Naive B cell (primary cell): Measurements from ENCODE around the gene PTPN13. TPM values are rescaled to one million over a fixed set of nuclear protein-coding genes. Genes with fewer than 3 reads are reported as not detected.

Source experiments
- ATAC-seq, 2 donors: fragments of 150-1000 bp; cut with Tn5 transposase; 2 replicates each; pipeline ENCODE4 v1.10.0; 2021; ENCODE audit warnings: low read depth in 2 of 2, mild to moderate bottlenecking in 2 of 2, moderate library complexity in 2 of 2
- DNase-seq: peaks from one replicate; pipeline ENCODE4 v3.0.0; 2022
- H3K27ac Mint-ChIP-seq, 6 donors: one replicate each; pipeline ENCODE4 v1.8.0; 2020 to 2022; ENCODE audit warnings: mild to moderate bottlenecking in 6 of 6, mixed read lengths in 6 of 6, moderate library complexity in 5 of 6, inconsistent platforms in 2 of 6
- H3K27me3 Mint-ChIP-seq, 3 donors: one replicate each; pipeline ENCODE4 v1.8.0; 2021 to 2022; ENCODE audit warnings: mixed read lengths in 3 of 3, mild to moderate bottlenecking in 1 of 3
- H3K36me3 Mint-ChIP-seq, 2 donors: one replicate each; pipeline ENCODE4 v1.8.0; 2020 to 2022; ENCODE audit warnings: mixed read lengths in 2 of 2, inconsistent platforms in 1 of 2, mild to moderate bottlenecking in 1 of 2
- H3K4me1 Mint-ChIP-seq, 3 donors: one replicate each; pipeline ENCODE4 v1.8.0; 2020 to 2022; ENCODE audit warnings: mixed read lengths in 3 of 3, inconsistent platforms in 1 of 3, mild to moderate bottlenecking in 1 of 3, moderate library complexity in 1 of 3
- H3K4me3 Mint-ChIP-seq, 8 donors: one replicate each; pipeline ENCODE4 v1.8.0; 2020 to 2022; ENCODE audit warnings: mild to moderate bottlenecking in 8 of 8, mixed read lengths in 8 of 8, moderate library complexity in 8 of 8, inconsistent platforms in 2 of 8
- H3K9me3 Mint-ChIP-seq, 7 donors: one replicate each; pipeline ENCODE4 v1.8.0; 2020 to 2022; ENCODE audit warnings: mixed read lengths in 7 of 7, mild to moderate bottlenecking in 5 of 7, inconsistent platforms in 2 of 7, moderate library complexity in 1 of 7
- polyA plus RNA-seq, 6 donors: library from polyadenylated mRNA; unstranded; fragments of 300-500 nt; fragmentation: Illumina TruSeq; gene quantifications; one replicate each; pipeline ENCODE4 v1.2.3, GENCODE V29; 2021; ENCODE audit warnings: low read depth in 6 of 6

The PTPN13 gene
- polyA plus RNA-seq, 6 donors from 2014 or later: not detected

DNA sequence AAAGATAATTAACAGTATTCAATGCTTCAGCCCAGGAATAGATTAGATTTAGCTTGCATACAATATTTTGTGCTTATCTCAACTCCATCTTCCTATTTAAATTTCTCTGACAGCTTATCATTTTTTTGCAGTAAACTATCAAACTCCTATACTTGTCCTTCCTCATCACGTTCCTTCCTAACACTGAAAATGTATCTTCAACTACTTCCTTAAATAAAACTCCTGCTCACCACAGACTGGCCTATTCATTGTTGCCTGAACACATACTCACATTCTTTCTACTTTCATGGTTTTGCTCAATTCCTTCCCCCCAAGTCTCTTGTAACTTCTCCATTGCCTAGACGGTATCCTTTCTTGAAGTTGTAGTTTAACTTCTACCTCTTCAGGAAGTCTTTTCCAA, 28.5 kb upstream of the PTPN13 start:
- H3K27me3 Mint-ChIP-seq: no peaks in the 10 kb centered on the region
- DNase-seq (no peak), ATAC-seq (no peak)
- H3K9me3 Mint-ChIP-seq: no peaks in the 10 kb centered on the region
- H3K36me3 Mint-ChIP-seq: no peaks in the 10 kb centered on the region
- no peaks in the 10 kb centered on the region for H3K4me1 Mint-ChIP-seq
- H3K4me3 Mint-ChIP-seq: no peak overlapping the region
- H3K27ac Mint-ChIP-seq: no peak overlapping the region

DNA sequence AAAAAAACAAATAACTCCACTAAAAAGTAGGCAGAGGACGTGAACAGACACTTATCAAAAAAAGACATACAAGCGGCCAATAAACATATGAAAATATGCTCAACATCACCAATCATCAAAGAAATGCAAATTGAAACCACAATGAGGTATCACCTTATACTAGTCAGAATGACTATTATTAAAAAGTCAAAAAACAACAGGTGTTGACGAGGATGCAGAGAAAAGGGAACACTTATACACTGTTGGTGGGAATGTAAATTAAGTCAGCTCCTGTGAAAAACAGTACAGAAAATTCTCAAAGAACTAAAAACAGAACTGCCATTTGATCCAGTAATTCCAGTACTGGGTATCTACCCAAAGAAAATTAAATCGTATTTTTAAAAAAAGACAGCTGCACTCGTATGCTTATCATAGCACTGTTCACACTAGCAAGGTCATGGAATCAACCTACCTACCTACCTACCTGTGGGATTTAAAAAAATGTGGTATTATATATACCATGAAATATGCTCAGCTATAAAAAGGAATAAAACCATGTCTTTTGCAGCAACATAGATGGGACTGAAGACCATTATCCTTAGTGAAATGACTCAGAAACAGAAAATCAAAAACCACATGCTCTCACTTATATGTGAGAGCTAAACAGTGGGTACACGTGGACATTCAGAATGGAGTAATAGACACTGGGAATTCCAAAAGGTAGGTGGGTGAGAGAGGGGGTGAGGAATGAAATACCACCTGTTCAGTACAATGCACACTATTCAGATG, 24.8 kb upstream of the PTPN13 start:
- no peaks in the 10 kb centered on the region for H3K9me3 Mint-ChIP-seq
- ATAC-seq: no peak
- no peaks in the 10 kb centered on the region for H3K27me3 Mint-ChIP-seq
- no peak for DNase-seq
- no peaks in the 10 kb centered on the region for H3K4me1 Mint-ChIP-seq
- H3K4me3 Mint-ChIP-seq: no peak overlapping the region
- H3K36me3 Mint-ChIP-seq: no peaks in the 10 kb centered on the region
- no peak overlapping the region for H3K27ac Mint-ChIP-seq

DNA sequence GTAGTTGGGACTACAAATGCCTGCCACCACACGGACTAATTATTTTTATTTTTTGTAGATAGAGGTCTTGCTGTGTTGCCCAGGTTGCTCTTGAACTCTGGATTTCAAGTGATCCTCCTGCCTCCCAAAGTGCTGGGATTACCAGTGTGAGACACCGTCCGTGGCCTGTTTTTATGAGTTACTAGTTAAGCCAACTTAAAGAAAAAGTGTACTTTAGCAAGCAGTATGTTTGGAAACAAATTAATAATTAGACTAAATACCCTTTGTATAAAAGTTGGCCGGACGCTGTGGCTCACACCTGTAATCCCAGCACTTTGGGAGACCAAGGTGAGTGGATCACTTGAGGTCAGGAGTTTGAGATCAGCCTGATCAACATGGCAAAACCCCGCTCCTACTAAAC, 14.2 kb upstream of the PTPN13 start:
- DNase-seq (no peak), ATAC-seq (no peak)
- Mint-ChIP-seq H3K27me3 (peaks cover 0 to 3% (median 0%) of the 10 kb centered on the region in 3 donors), H3K4me1 (no peaks in the 10 kb centered on the region), H3K36me3 (no peaks in the 10 kb centered on the region), H3K27ac (no peak overlapping the region), H3K9me3 (peaks cover 0 to 2% (median 0%) of the 10 kb centered on the region in 7 donors), H3K4me3 (no peak overlapping the region)

DNA sequence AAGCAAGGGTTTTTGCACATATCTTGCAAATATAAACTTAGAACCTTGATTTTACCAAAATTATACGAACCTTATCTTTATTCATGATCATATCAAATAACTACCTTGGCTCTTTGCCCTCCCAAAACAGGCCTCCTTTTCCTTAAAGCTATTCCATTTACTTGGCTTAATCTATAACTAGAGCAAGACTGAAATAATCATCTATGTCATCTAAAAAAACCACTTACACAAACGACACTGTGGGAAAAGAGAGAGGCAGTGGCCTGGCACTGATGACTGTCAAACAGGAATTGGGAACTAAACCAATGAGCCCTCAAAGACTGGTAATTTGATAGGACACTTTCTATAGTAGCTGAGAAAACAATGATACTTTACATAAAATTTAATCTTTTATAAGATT, 11.7 kb upstream of the PTPN13 start:
- Mint-ChIP-seq H3K27ac (no peak overlapping the region), H3K4me3 (no peak overlapping the region)

DNA sequence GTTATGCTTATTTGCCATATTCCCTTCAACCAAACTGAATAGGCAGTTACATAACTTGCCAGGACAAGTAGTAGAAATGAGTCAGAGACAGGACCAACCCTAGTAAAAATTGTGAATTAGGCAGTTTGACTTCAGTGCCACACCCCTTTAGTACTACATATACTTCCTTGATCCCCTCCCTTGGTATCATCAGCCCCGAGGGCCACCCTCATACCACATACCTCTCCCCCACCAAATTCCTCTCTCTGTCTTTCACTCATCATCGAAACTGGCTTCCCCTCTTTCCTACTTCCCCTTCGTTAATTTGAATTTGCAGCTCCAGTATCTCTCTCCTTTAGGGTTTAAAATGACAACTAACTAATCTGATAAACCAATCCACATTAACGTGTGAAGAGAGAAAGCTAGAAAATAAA, 7.9 kb upstream of the PTPN13 start:
- Mint-ChIP-seq H3K27ac (no peak overlapping the region), H3K27me3 (peaks cover 0 to 3% (median 0%) of the 10 kb centered on the region in 3 donors), H3K9me3 (no peaks in the 10 kb centered on the region), H3K4me1 (peaks cover 0 to 9% (median 0%) of the 10 kb centered on the region in 3 donors), H3K4me3 (no peak overlapping the region), H3K36me3 (no peaks in the 10 kb centered on the region)
- DNase-seq: no peak
- ATAC-seq: peak; percentile 35 to 55

More for the DNA sequence above, 11.7 kb upstream of the PTPN13 start:
- H3K4me1 Mint-ChIP-seq: peaks cover 0 to 9% (median 0%) of the 10 kb centered on the region in 3 donors
- DNase-seq (no peak), ATAC-seq (no peak)
- H3K36me3 Mint-ChIP-seq: no peaks in the 10 kb centered on the region
- H3K9me3 Mint-ChIP-seq: no peaks in the 10 kb centered on the region
- peaks cover 0 to 3% (median 0%) of the 10 kb centered on the region in 3 donors for H3K27me3 Mint-ChIP-seq

DNA sequence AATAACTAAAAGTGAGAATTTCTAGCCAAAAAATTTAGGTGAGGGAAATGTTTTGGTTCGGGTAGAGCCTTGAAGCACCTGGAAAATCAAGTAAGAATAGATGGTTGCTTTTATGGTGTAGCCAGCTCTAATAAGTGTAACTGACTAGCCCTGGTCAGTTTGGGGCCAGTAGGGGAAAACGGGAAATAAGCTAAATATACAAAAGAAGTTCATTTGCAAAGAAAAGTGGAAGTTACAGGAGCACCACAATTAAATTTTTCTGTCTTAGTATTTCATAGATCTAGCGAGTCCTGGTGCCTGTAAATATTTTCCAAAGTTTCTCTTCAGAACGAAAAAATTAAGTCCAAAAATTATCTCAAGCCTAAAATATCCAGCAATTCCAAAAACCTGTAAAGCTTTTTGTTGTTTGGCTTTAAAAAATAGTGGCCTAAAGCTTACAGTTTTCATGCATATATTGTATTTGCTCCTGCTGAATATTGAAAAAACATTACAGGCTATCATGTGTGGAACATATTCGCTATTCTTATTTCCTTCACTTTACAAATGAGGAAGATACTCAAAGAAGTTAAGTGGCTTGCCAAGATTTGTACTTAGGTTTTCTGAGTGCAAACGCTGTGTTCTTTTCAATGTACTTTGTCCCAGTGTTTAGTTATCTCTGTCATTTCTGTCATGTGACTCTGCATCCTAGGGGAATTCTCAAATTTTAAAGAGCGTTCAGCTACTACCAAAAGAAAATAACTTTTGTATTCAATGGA, 7.3 kb upstream of the PTPN13 start:
- Mint-ChIP-seq H3K27me3 (peaks cover 0 to 3% (median 0%) of the 10 kb centered on the region in 3 donors), H3K9me3 (no peaks in the 10 kb centered on the region), H3K27ac (no peak overlapping the region), H3K4me1 (peaks cover 0 to 9% (median 0%) of the 10 kb centered on the region in 3 donors), H3K36me3 (no peaks in the 10 kb centered on the region), H3K4me3 (no peak overlapping the region)
- no peak for DNase-seq
- no peak for ATAC-seq

DNA sequence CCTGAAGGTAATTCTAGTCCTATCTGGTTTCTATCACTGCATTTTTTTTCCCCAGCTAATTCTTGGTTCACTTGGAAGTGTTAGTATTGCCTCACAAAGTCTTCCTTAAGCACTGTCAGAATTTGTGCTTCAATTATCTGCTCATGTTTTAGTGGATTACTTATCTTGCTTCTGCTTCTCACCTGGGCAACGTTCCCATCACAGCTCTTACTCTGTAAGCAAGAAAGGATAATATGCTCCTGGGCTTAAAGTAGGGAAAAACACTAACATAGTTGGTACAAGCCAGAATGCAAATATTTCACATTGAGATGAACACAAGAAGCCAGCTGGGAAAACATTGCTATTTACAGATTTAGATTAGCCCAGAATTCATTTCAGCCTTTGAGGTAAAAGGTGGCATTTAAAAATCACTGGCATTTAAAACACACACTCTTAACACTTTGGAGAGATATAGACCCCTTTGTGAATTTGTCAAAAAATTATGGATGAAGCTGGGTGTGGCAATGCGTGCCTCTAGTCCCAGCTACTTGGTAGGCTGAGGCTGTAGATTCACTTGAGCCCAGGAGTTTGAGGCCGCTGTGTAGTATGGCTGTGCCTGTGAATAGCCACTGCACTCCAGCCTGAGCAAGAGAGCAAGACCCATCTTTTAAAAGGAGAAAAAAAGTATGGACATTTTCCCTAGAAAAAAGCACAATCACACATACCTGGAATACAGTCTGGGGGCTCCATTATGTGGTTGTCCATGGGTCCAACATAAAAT, 6.6 kb upstream of the PTPN13 start:
- DNase-seq (no peak), ATAC-seq (no peak)
- H3K36me3 Mint-ChIP-seq: no peaks in the 10 kb centered on the region
- H3K27ac Mint-ChIP-seq: no peak overlapping the region
- peaks cover 0 to 9% (median 0%) of the 10 kb centered on the region in 3 donors for H3K4me1 Mint-ChIP-seq
- H3K9me3 Mint-ChIP-seq: no peaks in the 10 kb centered on the region
- peaks cover 0 to 3% (median 0%) of the 10 kb centered on the region in 3 donors for H3K27me3 Mint-ChIP-seq
- no peak overlapping the region for H3K4me3 Mint-ChIP-seq

DNA sequence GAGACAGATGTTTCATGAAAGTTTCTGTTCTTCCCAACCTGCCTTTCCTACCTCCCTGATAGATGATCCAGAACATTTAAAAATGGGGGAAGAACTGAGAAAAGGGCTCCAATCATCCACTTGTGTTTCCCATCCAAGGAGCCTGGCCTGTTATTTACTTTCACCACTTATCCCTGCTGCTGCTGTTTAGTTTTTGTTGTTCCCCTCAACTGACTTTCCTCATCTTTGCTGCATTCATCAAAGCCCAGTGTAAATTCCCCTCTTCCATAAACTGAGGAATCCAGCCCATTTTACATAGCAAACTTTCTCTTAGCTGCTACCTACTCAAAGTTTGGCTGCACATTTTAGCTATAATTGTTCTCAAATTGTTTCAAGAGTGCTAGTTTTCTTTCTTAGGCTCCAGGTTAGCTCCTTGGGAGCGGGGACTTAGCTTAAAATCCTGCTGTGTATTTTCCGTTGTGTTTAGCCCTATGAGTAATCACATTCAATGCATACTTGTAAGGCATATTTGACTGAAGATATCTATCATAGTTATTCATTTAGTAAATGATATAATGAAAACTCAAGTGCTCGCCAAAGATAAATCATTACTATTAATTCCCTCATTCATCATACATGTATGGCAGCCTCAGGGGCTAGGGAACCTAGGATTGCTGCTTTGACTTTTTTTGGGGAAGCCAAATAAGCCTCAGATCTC, 1.4 kb upstream of the PTPN13 start:
- H3K9me3 Mint-ChIP-seq: no peaks in the 10 kb centered on the region
- no peak for DNase-seq
- no peak for ATAC-seq
- peaks cover 24 to 31% (median 30%) of the 10 kb centered on the region in 3 donors for H3K27me3 Mint-ChIP-seq
- H3K36me3 Mint-ChIP-seq: no peaks in the 10 kb centered on the region
- H3K4me1 Mint-ChIP-seq: peaks cover 10 to 26% (median 14%) of the 10 kb centered on the region in 3 donors
- H3K4me3 Mint-ChIP-seq: peak overlapping the region in 2 of 8 donors; percentile 66 to 85
- H3K27ac Mint-ChIP-seq: no peak overlapping the region

DNA sequence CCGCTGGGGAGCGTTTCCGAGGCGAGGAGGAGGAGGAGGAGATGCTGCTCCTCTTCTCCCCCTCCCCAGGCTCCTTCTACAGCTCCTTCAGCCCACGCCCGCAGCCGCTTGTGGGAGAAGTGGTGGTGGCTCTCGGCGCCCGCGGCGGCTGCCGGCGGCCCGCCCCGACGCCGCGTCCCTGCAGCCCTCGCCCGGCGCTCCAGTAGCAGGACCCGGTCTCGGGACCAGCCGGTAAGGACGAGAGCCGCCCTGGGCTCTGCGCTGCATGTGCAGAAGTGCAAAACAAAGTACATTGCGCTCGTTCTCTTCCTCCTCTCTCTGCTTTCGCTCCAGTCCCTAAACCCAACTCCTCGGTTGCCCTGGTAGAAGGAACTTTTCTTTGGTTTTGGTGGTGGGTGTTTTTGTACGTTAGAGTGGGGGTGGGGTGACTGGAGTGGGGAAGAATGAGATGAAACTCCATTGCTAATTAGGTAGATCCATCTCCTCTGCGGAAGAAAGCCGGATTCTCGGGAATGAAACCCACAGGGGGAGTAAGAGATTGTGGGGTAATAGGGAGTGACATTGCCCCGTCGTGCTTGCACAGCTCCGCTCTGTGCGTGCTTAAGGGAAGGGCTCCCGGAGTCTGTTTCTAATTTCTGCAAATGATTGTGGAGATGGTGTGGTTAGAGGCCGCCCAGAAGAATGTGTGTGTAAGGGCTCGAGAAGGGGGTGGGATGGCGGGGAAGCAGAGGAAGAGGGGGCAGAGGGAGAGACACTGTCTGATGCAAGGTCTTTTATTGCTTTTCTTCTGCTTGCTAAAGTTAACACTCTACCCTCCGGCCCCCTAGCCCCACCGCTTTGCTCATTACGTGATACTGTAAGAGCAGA, 677 bp downstream of the PTPN13 start:
- H3K4me1 Mint-ChIP-seq: peaks cover 10 to 26% (median 14%) of the 10 kb centered on the region in 3 donors
- H3K4me3 Mint-ChIP-seq: peak overlapping the region; percentile 66 to 93 (median 88)
- H3K36me3 Mint-ChIP-seq: no peaks in the 10 kb centered on the region
- DNase-seq (peak; percentile 12), ATAC-seq (peak; percentile 46 to 48)
- peak overlapping the region in 2 of 6 donors; percentile 52 to 63 for H3K27ac Mint-ChIP-seq
- H3K27me3 Mint-ChIP-seq: peaks cover 24 to 31% (median 30%) of the 10 kb centered on the region in 3 donors
- no peaks in the 10 kb centered on the region for H3K9me3 Mint-ChIP-seq

DNA sequence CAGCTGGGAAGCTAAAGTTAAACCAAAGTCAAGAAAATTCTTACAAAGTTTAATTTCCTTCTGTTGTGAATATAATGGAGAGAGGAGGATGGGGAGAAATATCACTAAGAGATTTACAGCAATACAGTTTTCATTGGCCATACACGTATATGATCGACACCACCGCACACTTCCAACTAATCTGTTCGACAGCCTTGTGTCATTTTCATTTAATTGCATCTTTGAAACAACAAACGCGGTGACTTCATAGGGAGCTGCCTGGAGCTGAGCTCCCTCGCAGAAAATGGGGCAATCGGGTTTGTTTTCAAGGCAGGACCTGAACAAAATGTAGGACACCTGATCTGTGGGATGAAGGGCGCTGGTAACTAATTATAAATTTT, 1.3 kb downstream of the PTPN13 start:
- ATAC-seq (no peak), DNase-seq (no peak)
- Mint-ChIP-seq H3K27me3 (peaks cover 24 to 31% (median 30%) of the 10 kb centered on the region in 3 donors), H3K4me1 (peaks cover 10 to 26% (median 14%) of the 10 kb centered on the region in 3 donors), H3K36me3 (no peaks in the 10 kb centered on the region), H3K27ac (no peak overlapping the region), H3K4me3 (peak overlapping the region; percentile 66 to 93 (median 86)), H3K9me3 (no peaks in the 10 kb centered on the region)

DNA sequence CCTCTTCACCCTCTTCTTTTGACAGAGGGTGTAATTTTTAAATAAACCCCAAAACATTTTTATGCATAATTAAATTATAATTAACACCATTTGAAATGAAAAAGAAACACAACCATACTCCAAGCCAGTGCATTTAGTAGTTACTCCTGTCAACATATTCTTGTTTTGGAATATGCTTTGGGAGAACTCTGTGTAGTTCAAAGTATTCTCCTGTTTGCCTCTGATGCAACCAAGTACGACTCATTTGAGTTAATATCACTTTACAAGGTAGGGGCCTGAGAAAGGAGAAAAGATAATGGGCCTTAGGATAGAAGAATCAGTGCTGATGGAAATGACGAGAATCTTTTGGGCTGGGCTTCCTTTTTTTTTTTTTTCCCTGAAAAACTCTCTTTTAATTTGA, 2.7 kb downstream of the PTPN13 start:
- H3K27me3 Mint-ChIP-seq: peaks cover 24 to 31% (median 30%) of the 10 kb centered on the region in 3 donors
- H3K9me3 Mint-ChIP-seq: no peaks in the 10 kb centered on the region
- H3K4me1 Mint-ChIP-seq: peaks cover 10 to 26% (median 14%) of the 10 kb centered on the region in 3 donors
- ATAC-seq (no peak), DNase-seq (no peak)
- H3K4me3 Mint-ChIP-seq: no peak overlapping the region
- no peaks in the 10 kb centered on the region for H3K36me3 Mint-ChIP-seq
- no peak overlapping the region for H3K27ac Mint-ChIP-seq

DNA sequence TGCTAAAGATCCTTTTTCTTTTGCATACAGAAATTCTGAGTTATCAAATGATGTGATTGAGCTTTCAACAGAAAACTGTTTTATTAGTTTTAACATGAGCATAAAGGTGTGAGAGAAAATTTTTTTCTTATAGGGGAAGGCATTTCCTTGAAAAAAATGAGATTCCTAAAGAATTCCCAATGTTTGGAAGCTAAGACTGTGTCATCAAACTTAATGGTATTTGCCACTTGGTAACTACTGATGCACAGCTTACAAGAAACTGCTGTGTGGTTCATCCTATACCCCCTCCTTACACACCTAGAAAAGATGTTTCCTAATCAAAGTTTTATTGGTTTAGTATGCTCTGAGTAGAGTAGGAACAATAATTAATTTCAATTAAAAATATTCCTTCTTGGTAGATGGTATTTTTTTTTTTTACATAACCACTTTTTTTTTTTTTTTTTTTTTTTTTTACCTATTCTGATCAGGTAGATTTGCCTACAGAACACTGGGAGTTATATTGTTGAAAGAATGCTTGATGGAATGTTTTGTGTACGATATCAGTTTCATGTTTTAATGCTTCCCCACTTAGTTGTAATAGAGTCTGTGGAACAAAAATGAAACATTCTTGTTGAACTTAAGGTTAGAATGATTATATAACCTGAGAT, 6.0 kb downstream of the PTPN13 start:
- H3K36me3 Mint-ChIP-seq: no peaks in the 10 kb centered on the region
- H3K27ac Mint-ChIP-seq: no peak overlapping the region
- H3K4me1 Mint-ChIP-seq: peaks cover 4 to 11% (median 4%) of the 10 kb centered on the region in 3 donors
- H3K27me3 Mint-ChIP-seq: peaks cover 18 to 19% (median 19%) of the 10 kb centered on the region in 3 donors
- no peak for ATAC-seq
- no peak for DNase-seq
- H3K9me3 Mint-ChIP-seq: no peaks in the 10 kb centered on the region
- no peak overlapping the region for H3K4me3 Mint-ChIP-seq
